ENCODE data around the gene SEC14L3.
"Not testable (repeated sequence)": the region's sequence is repeated elsewhere in the genome, so short reads cannot be mapped to it uniquely, and the experiment has no call there.

SEC14L3 gene

DNA sequence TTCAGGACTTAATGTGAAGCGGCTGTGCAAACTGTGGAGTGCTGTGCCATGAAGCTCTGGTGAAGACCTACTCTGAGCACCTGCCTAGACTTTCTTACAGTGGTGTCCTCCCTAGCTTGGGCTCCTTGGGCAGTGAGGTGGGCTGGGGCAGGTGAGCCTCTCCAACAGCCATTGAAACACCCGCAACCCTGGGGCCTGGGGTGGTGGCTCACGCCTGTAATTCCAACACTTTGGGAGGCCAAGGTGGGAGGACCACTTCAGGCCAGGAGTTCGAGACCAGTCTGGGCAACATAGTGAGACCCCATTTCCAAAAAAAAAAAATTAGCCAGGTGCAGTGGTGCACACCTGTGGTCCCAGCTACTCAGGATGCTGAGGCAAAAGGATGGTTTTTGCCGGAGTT is 14.3 kb upstream of the SEC14L3 start:
- H3K4me1 ChIP-seq (ENCODE audit: insufficient read depth, low read length): no peaks in the 10 kb centered on the region
- H3K4me3 ChIP-seq (ENCODE audit: low read length): no peak overlapping the region
- H3K9me3 ChIP-seq (ENCODE audit: insufficient read depth, low read depth, low read length): no peaks in the 10 kb centered on the region
- H3K27ac ChIP-seq (ENCODE audit: low read depth, low read length): no peak overlapping the region
- no peaks in the 10 kb centered on the region for H3K27me3 ChIP-seq (ENCODE audit: insufficient read depth, low read length)
- H3K9ac ChIP-seq (ENCODE audit: low read depth, low read length): no peak overlapping the region
- no peaks in the 10 kb centered on the region for H3K36me3 ChIP-seq (ENCODE audit: insufficient read depth, low read length)
- 92% methylated on average over 5 of the region's 5 CpGs for WGBS

DNA sequence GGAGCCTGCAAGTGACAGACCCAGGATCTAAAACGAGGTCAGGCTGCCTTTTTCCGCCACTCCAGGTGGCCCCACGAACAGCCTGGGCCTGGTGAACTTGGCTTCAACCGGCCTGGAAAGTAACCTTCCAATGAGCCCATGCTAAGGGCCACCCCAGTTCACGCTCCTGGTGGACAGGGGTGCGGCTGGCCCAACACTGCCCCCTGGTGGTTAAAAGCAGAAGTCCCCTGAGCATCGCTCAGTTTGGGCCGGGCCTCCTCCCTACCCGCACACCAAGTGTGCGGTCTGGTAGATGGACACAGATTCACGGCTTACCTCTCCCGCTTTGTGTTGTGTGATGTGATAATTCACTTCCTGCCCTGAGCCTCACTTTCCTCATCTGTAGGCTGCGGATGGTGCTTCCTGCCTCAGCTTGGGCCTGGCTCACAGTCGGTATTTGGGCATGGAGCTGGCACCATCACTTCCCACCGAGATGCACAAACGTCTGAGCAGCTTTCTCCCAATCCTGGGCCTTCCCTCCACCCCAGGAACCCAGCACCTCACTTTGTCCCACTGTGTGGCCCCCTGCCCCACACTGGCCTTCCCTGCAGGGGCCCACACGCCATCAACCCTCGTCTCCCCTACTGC is 13.7 kb upstream of the SEC14L3 start:
- Histone ChIP-seq H3K9ac (ENCODE audit: low read depth, low read length) (no peak overlapping the region), H3K4me3 (ENCODE audit: low read length) (no peak overlapping the region), H3K27me3 (ENCODE audit: insufficient read depth, low read length) (no peaks in the 10 kb centered on the region), H3K9me3 (ENCODE audit: insufficient read depth, low read depth, low read length) (no peaks in the 10 kb centered on the region), H3K36me3 (ENCODE audit: insufficient read depth, low read length) (no peaks in the 10 kb centered on the region), H3K27ac (ENCODE audit: low read depth, low read length) (no peak overlapping the region), H3K4me1 (ENCODE audit: insufficient read depth, low read length) (no peaks in the 10 kb centered on the region)
- 47% methylated on average over 14 of the region's 18 CpGs for WGBS

DNA sequence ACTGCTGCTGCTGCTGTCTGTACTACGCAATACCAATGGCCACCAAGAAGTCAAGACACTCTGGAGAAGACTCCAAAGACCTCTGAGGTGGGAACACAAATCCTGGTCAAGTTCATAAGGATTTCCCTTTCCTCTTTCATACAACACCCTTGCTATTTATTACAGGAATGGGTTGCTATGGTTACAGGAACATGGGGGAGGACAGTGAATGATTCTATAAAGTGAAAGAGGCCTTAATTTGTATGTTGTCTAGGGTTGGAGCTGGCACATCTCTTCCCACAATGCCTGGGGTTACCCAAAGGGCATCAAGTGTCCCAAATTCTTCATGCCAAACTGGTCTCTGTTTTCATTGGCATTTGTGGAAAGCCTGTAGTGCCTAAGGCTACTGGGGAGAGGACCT is 11.4 kb upstream of the SEC14L3 start:
- H3K36me3 ChIP-seq (ENCODE audit: insufficient read depth, low read length): no peaks in the 10 kb centered on the region
- H3K9me3 ChIP-seq (ENCODE audit: insufficient read depth, low read depth, low read length): no peaks in the 10 kb centered on the region
- H3K27me3 ChIP-seq (ENCODE audit: insufficient read depth, low read length): no peaks in the 10 kb centered on the region
- H3K4me3 ChIP-seq (ENCODE audit: low read length): no peak overlapping the region
- H3K9ac ChIP-seq (ENCODE audit: low read depth, low read length): no peak overlapping the region
- 90% methylated on average over 1 of the region's 1 CpG for WGBS
- no peaks in the 10 kb centered on the region for H3K4me1 ChIP-seq (ENCODE audit: insufficient read depth, low read length)
- H3K27ac ChIP-seq (ENCODE audit: low read depth, low read length): no peak overlapping the region

DNA sequence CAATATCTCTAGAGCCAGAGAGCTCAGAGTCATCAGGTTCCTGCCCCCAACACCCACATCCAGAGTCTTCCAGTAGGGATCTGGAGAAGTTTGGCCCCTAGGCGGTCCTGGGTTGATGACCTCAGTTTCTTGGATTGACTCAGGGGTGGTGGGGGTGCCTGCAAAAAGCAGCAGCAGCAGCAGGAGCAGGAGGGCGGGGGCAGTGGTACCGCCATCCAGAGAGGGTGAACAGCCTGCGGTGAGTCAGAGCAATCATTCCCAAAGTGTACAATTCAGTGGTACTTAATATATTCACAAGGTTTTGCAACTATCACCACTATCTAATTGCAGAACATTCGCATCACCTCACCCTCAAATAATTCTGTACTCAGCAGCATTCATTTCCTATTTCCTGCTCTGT is 9.9 kb upstream of the SEC14L3 start:
- H3K27ac ChIP-seq (ENCODE audit: low read depth, low read length): no peak overlapping the region
- no peak overlapping the region for H3K4me3 ChIP-seq (ENCODE audit: low read length)
- H3K4me1 ChIP-seq (ENCODE audit: insufficient read depth, low read length): no peaks in the 10 kb centered on the region
- H3K9ac ChIP-seq (ENCODE audit: low read depth, low read length): no peak overlapping the region
- no peaks in the 10 kb centered on the region for H3K36me3 ChIP-seq (ENCODE audit: insufficient read depth, low read length)
- 89% methylated on average over 5 of the region's 5 CpGs for WGBS
- no peaks in the 10 kb centered on the region for H3K27me3 ChIP-seq (ENCODE audit: insufficient read depth, low read length)
- H3K9me3 ChIP-seq (ENCODE audit: insufficient read depth, low read depth, low read length): no peaks in the 10 kb centered on the region

DNA sequence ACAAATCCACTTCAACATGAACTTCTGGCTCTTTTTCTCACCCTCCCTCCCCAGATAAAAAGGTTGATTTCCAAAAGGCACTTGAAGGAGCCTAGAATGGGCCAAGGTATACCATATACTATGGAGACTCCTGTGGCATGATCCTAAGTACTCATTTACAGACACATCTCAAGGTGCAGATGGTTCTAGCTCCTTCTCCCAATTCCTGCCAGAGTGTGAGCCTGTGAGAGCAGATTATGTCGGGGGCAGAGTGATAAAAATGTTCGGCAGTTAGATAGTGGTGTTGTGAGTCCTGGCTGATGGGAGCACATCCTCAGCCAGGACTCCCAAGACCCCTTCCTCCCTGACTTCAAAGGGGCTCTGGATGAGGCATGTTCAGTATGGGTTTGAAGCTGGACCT is 8.2 kb upstream of the SEC14L3 start:
- Histone ChIP-seq H3K9ac (ENCODE audit: low read depth, low read length) (no peak overlapping the region), H3K36me3 (ENCODE audit: insufficient read depth, low read length) (no peaks in the 10 kb centered on the region), H3K27ac (ENCODE audit: low read depth, low read length) (no peak overlapping the region), H3K9me3 (ENCODE audit: insufficient read depth, low read depth, low read length) (no peaks in the 10 kb centered on the region), H3K4me3 (ENCODE audit: low read length) (no peak overlapping the region), H3K4me1 (ENCODE audit: insufficient read depth, low read length) (no peaks in the 10 kb centered on the region), H3K27me3 (ENCODE audit: insufficient read depth, low read length) (no peaks in the 10 kb centered on the region)
- 84% methylated on average over 2 of the region's 2 CpGs for WGBS

DNA sequence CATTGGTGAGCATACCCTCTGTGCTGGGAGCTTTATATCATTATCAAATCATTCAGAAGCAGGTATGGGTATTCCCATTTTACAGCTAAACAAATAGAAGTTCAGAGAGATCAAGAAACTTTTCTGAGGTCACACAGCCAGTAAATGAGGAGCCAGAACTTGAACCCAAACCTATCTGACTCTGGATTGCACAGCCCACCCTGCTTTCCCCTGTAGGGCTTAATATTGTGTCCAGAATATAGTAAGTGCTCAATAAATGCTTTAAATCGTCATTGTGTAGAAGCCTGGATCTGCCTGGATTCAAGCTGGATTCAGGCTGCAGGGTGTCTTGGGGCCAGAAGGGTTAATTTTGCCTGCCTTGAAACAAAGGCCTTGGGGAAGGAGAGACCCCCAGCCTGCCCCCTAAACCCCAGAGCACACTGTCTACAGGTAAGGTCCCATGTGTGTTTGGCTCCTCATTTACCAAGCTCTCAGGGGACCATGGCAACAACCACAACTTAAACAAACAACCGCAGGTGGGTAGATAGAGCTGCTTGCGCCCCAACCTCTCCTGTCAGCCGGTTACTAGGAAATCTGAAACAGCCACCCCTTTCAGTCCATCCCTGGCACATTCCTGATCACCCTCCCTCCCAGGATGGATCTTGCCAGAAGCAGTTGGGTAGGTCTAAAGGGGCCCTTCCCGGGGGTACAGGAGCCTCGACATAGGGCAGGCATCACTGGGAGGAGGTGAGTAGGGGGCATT is 3.0 kb upstream of the SEC14L3 start:
- Histone ChIP-seq H3K27me3 (ENCODE audit: insufficient read depth, low read length) (no peaks in the 10 kb centered on the region), H3K4me3 (ENCODE audit: low read length) (no peak overlapping the region), H3K36me3 (ENCODE audit: insufficient read depth, low read length) (no peaks in the 10 kb centered on the region), H3K9ac (ENCODE audit: low read depth, low read length) (no peak overlapping the region), H3K4me1 (ENCODE audit: insufficient read depth, low read length) (no peaks in the 10 kb centered on the region), H3K27ac (ENCODE audit: low read depth, low read length) (no peak overlapping the region), H3K9me3 (ENCODE audit: insufficient read depth, low read depth, low read length) (no peaks in the 10 kb centered on the region)
- WGBS: 87% methylated on average over 6 of the region's 6 CpGs

DNA sequence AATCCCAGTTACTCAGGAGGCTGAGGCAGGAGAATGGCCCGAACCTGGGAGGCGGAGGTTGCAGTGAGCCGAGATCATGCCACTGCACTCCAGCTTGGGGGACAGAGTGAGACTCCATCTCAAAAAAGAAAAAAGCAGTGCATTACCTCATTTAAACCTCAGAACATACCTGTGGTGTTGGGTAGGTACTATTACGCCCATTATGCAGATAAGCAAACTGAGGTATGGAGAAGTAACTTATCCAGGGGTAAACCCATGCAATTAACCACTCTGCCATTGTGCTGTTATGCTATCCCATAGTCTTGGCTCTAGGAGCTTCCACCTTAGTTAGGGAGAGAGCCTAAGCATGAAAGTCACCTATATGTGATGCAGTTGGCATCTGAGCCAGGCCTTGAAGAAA is 2.3 kb upstream of the SEC14L3 start:
- H3K9ac ChIP-seq (ENCODE audit: low read depth, low read length): no peak overlapping the region
- no peaks in the 10 kb centered on the region for H3K27me3 ChIP-seq (ENCODE audit: insufficient read depth, low read length)
- H3K9me3 ChIP-seq (ENCODE audit: insufficient read depth, low read depth, low read length): no peaks in the 10 kb centered on the region
- WGBS: 91% methylated on average over 4 of the region's 4 CpGs
- no peaks in the 10 kb centered on the region for H3K36me3 ChIP-seq (ENCODE audit: insufficient read depth, low read length)
- no peak overlapping the region for H3K27ac ChIP-seq (ENCODE audit: low read depth, low read length)
- H3K4me3 ChIP-seq (ENCODE audit: low read length): no peak overlapping the region
- no peaks in the 10 kb centered on the region for H3K4me1 ChIP-seq (ENCODE audit: insufficient read depth, low read length)

DNA sequence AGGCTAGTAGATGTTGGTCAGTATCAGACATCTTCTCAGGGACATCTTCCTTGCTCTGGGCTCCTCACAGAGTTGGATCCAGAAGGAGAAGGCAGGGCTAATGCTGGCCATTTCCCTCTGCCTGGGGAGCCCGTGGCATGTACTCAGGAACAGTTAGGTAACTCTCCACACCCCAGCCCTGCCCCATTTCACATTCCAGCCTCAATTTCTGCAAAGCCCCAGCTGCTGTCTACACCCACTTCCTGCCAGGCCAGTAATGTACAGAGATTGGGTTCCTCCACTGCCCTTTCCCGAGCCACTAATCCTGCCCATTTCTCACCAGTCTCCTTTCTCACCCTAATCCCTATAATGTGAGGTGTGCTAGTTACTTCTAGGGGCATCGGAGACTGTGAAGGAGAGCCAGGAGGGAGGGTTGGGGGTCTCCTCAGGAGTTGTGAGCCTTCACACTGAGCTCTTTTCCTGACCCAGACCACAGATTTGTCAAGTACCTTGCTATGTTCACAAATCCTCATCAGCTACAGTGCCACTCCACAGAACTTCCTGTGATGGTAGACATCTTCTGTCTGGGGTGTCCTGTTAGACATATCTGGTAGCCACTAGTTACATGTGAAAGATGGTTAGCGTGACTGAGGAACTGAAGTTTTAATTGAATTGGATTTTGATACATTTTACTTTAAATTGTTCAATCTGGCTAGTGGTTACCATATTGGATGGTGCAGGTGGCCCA is 1.3 kb upstream of the SEC14L3 start:
- Histone ChIP-seq H3K4me1 (ENCODE audit: insufficient read depth, low read length) (no peaks in the 10 kb centered on the region), H3K9ac (ENCODE audit: low read depth, low read length) (no peak overlapping the region), H3K27ac (ENCODE audit: low read depth, low read length) (no peak overlapping the region), H3K27me3 (ENCODE audit: insufficient read depth, low read length) (no peaks in the 10 kb centered on the region), H3K36me3 (ENCODE audit: insufficient read depth, low read length) (no peaks in the 10 kb centered on the region), H3K4me3 (ENCODE audit: low read length) (no peak overlapping the region), H3K9me3 (ENCODE audit: insufficient read depth, low read depth, low read length) (no peaks in the 10 kb centered on the region)
- 82% methylated on average over 3 of the region's 4 CpGs for WGBS

DNA sequence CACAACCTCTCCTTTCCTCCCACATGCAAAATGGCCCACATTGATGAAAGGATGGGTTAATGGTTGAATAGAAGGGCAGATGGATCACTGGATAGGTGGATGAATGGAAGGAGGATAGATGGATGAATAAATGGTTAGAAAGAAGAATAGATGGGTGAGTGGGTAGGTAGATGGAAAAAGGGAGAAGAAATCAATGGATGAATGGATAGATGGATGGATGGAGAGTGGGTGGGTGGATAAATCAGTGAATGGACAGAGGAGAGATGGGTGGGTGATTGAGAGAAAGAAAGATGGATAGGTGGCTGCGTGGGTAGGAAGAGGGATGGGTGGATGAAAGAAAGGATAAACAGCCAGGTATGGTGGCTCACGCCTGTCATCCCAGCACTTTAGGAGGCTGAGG is 1.2 kb downstream of the SEC14L3 start:
- Histone ChIP-seq H3K36me3 (ENCODE audit: insufficient read depth, low read length) (no peaks in the 10 kb centered on the region), H3K9me3 (ENCODE audit: insufficient read depth, low read depth, low read length) (no peaks in the 10 kb centered on the region), H3K4me1 (ENCODE audit: insufficient read depth, low read length) (no peaks in the 10 kb centered on the region), H3K27me3 (ENCODE audit: insufficient read depth, low read length) (peaks cover 3% of the 10 kb centered on the region; the same call in 1 of the 2 replicates), H3K4me3 (ENCODE audit: low read length) (no peak overlapping the region), H3K27ac (ENCODE audit: low read depth, low read length) (no peak overlapping the region), H3K9ac (ENCODE audit: low read depth, low read length) (no peak overlapping the region)
- 90% methylated on average over 2 of the region's 2 CpGs for WGBS

DNA sequence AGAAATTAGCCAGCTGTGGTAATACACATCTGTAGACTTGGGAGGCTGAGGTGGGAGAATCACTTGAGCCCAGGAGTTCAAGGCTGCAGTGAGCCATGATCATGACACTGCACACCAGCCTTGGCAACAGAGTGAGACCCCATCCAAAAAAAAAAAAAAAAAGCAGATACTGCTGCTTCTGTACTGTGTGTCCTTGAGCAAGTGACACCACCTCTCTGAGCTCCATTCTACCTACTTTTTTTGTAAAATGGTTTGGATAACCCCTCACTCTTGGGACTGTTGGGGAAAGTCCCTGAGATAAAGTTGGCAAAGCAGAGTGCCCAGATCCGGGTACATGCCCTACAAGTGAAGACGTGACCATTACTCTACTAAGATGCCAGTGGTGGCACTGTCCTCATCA is 2.7 kb downstream of the SEC14L3 start:
- peaks cover 3% of the 10 kb centered on the region; the same call in 1 of the 2 replicates for H3K27me3 ChIP-seq (ENCODE audit: insufficient read depth, low read length)
- no peaks in the 10 kb centered on the region for H3K9me3 ChIP-seq (ENCODE audit: insufficient read depth, low read depth, low read length)
- no peaks in the 10 kb centered on the region for H3K4me1 ChIP-seq (ENCODE audit: insufficient read depth, low read length)
- no peaks in the 10 kb centered on the region for H3K36me3 ChIP-seq (ENCODE audit: insufficient read depth, low read length)
- no peak overlapping the region for H3K4me3 ChIP-seq (ENCODE audit: low read length)
- 43% methylated on average over 2 of the region's 2 CpGs for whole genome bisulfite sequencing
- H3K9ac ChIP-seq (ENCODE audit: low read depth, low read length): no peak overlapping the region
- no peak overlapping the region for H3K27ac ChIP-seq (ENCODE audit: low read depth, low read length)

DNA sequence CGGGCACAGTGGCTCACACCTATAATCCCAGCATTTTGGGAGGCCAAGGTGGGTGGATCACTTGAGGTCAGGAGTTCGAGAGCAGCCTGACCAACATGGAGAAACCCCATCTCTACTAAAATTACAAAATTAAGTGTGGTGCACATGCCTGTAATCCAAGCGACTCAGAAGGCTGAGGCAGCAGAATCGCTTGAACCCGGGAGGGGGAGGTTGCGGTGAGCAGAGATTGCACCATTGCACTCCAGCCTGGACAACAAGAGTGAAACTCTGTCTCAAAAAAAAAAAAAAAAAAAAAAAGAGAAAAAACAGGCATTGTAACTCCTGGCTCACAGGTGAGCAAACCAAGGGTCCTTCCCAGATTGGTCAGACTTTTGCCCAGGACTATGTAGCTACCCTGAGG is 11.3 kb downstream of the SEC14L3 start:
- 82% methylated on average over 6 of the region's 6 CpGs for WGBS
- not testable (repeated sequence) for H3K27ac ChIP-seq (ENCODE audit: low read depth, low read length); H3K9me3 ChIP-seq (ENCODE audit: insufficient read depth, low read depth, low read length); H3K4me3 ChIP-seq (ENCODE audit: low read length); H3K9ac ChIP-seq (ENCODE audit: low read depth, low read length); H3K4me1 ChIP-seq (ENCODE audit: insufficient read depth, low read length); H3K36me3 ChIP-seq (ENCODE audit: insufficient read depth, low read length); H3K27me3 ChIP-seq (ENCODE audit: insufficient read depth, low read length)

All from HUES64 (cell line).